Measurements from ENCODE around the gene TMTC1.

DNA sequence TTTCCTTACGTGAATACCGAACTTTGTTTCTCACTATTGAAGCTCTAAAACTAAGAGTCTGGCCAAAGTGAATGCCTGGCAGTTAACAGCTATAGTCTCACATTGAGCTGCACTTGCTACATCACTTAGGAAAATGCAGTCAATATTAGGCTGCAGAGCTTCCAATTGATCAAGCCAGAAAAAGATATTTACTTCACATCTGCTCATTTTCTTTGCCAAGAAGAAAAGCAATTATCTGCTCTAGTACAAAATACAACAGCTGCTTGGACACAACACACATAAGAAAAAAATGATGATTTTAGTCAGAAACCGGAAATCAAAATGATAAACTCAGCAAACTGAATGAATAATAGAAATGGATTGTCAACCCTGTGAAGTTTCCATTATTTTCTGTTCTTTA, 45.4 kb downstream of the TMTC1 start:
- no peak for TF ChIP-seq EZH2phosphoT487 (IDR thresholded peaks at IDR 0.05; ENCODE audit: low read depth)
- TF ChIP-seq, protein P1, sequence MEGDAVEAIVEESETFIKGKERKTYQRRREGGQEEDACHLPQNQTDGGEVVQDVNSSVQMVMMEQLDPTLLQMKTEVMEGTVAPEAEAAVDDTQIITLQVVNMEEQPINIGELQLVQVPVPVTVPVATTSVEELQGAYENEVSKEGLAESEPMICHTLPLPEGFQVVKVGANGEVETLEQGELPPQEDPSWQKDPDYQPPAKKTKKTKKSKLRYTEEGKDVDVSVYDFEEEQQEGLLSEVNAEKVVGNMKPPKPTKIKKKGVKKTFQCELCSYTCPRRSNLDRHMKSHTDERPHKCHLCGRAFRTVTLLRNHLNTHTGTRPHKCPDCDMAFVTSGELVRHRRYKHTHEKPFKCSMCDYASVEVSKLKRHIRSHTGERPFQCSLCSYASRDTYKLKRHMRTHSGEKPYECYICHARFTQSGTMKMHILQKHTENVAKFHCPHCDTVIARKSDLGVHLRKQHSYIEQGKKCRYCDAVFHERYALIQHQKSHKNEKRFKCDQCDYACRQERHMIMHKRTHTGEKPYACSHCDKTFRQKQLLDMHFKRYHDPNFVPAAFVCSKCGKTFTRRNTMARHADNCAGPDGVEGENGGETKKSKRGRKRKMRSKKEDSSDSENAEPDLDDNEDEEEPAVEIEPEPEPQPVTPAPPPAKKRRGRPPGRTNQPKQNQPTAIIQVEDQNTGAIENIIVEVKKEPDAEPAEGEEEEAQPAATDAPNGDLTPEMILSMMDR (IDR thresholded peaks at IDR 0.05; ENCODE audit: low read depth, low read length) = no peak

Measured in OCI-LY3 (cell line).